Hematopoietic multipotent progenitor cell treated with erythropoietin and hydrocortisone succinate and interleukin-3 and kit ligand, for 15 days (in vitro differentiated cells): ENCODE results near the gene AKAP6.

Source experiments
- DNase-seq: peaks from one replicate; pipeline ENCODE4 v3.0.0-alpha.2; 2015; ENCODE audit warnings: low spot score

AKAP6 gene

GRCh38 chr14:32710731-32711680 lies 381.9 kb downstream of the AKAP6 start:
- no peak for DNase-seq

GRCh38 chr14:32713856-32714255 lies 384.8 kb downstream of the AKAP6 start:
- DNase-seq = no peak

- DNase-seq = no peak
These were observed 390.5 kb downstream of the AKAP6 start for GRCh38 chr14:32719601-32720000.

- no peak for DNase-seq
These were observed 391.8 kb downstream of the AKAP6 start for GRCh38 chr14:32720927-32721326.

- DNase-seq = no peak
These were observed 393.6 kb downstream of the AKAP6 start for GRCh38 chr14:32722631-32723183.

- no peak for DNase-seq
These were observed 395.9 kb downstream of the AKAP6 start for GRCh38 chr14:32724867-32725471.

GRCh38 chr14:32726516-32726915 lies 397.4 kb downstream of the AKAP6 start:
- DNase-seq = no peak

- no peak for DNase-seq
These were observed 398.7 kb downstream of the AKAP6 start for GRCh38 chr14:32727832-32728231.

- DNase-seq = no peak
These were observed 399.4 kb downstream of the AKAP6 start for GRCh38 chr14:32728526-32728925.

- no peak for DNase-seq
These were observed 399.9 kb downstream of the AKAP6 start for GRCh38 chr14:32728976-32729375.

- no peak for DNase-seq
These were observed 402.2 kb downstream of the AKAP6 start for GRCh38 chr14:32731249-32731648.

GRCh38 chr14:32733015-32733414 lies 403.9 kb downstream of the AKAP6 start:
- no peak for DNase-seq

- DNase-seq = no peak
These were observed 405.2 kb downstream of the AKAP6 start for GRCh38 chr14:32734261-32734660.

GRCh38 chr14:32737621-32738020 lies 408.5 kb downstream of the AKAP6 start:
- DNase-seq = no peak

GRCh38 chr14:32738206-32738871 lies 409.2 kb downstream of the AKAP6 start:
- no peak for DNase-seq

- DNase-seq = no peak
These were observed 415.8 kb downstream of the AKAP6 start for GRCh38 chr14:32744811-32745445.

GRCh38 chr14:32754209-32754608 lies 425.1 kb downstream of the AKAP6 start:
- DNase-seq = no peak

GRCh38 chr14:32756173-32756572 lies 427.1 kb downstream of the AKAP6 start:
- DNase-seq = no peak

GRCh38 chr14:32756775-32757174 lies 427.7 kb downstream of the AKAP6 start:
- no peak for DNase-seq

GRCh38 chr14:32757568-32757967 lies 428.5 kb downstream of the AKAP6 start:
- DNase-seq = no peak

GRCh38 chr14:32761381-32761968 lies 432.4 kb downstream of the AKAP6 start:
- DNase-seq = no peak

GRCh38 chr14:32762886-32763285 lies 433.8 kb downstream of the AKAP6 start:
- no peak for DNase-seq
